ENCODE results near the gene ACOXL. TPM values are rescaled to one million over a fixed set of nuclear protein-coding genes. Genes with fewer than 3 reads are reported as not detected.

ACOXL gene
- total RNA-seq, 1 donor, result not detected

GRCh38 chr2:111022633-111023032, 290.3 kb downstream of the ACOXL start:
- peaks cover 33% of the 10 kb centered on the region for H3K27me3 ChIP-seq (ENCODE audit: insufficient read depth, low read length)
- H3K79me2 ChIP-seq (ENCODE audit: insufficient read depth, low read length), result no peaks in the 10 kb centered on the region
- H3K4me1 ChIP-seq (ENCODE audit: insufficient read depth, low read length), result no peaks in the 10 kb centered on the region
- H3K4me3 ChIP-seq (ENCODE audit: insufficient read depth, low read length), result no peak overlapping the region
- no peak for TF ChIP-seq CTCF (IDR thresholded peaks at IDR 0.05; ENCODE audit: extremely low read depth, low read depth, low read length)
- no peaks in the 10 kb centered on the region for H3K9me3 ChIP-seq (ENCODE audit: low read depth, low read length)
- no peak for DNase-seq (ENCODE audit: insufficient read length, low spot score, missing footprints)
- no peak overlapping the region for H3K27ac ChIP-seq (ENCODE audit: low read depth, low read length)
- H3K4me2 ChIP-seq (ENCODE audit: insufficient read depth, low read length), result no peak overlapping the region
- H2AFZ ChIP-seq (ENCODE audit: low read length), result no peak overlapping the region
- no peaks in the 10 kb centered on the region for H4K20me1 ChIP-seq (ENCODE audit: insufficient read depth, low read length)
- H3K36me3 ChIP-seq (ENCODE audit: insufficient read depth, low read length), result no peaks in the 10 kb centered on the region

GRCh38 chr2:111024496-111024895, 292.1 kb downstream of the ACOXL start:
- H4K20me1 ChIP-seq (ENCODE audit: insufficient read depth, low read length), result no peaks in the 10 kb centered on the region
- DNase-seq (ENCODE audit: insufficient read length, low spot score, missing footprints), result no peak
- no peaks in the 10 kb centered on the region for H3K36me3 ChIP-seq (ENCODE audit: insufficient read depth, low read length)
- H3K79me2 ChIP-seq (ENCODE audit: insufficient read depth, low read length), result no peaks in the 10 kb centered on the region
- no peaks in the 10 kb centered on the region for H3K4me1 ChIP-seq (ENCODE audit: insufficient read depth, low read length)
- H2AFZ ChIP-seq (ENCODE audit: low read length), result no peak overlapping the region
- no peak overlapping the region for H3K4me2 ChIP-seq (ENCODE audit: insufficient read depth, low read length)
- no peak for TF ChIP-seq CTCF (IDR thresholded peaks at IDR 0.05; ENCODE audit: extremely low read depth, low read depth, low read length)
- H3K4me3 ChIP-seq (ENCODE audit: insufficient read depth, low read length), result no peak overlapping the region
- no peaks in the 10 kb centered on the region for H3K9me3 ChIP-seq (ENCODE audit: low read depth, low read length)
- no peak overlapping the region for H3K27ac ChIP-seq (ENCODE audit: low read depth, low read length)
- H3K27me3 ChIP-seq (ENCODE audit: insufficient read depth, low read length), result peaks cover 36% of the 10 kb centered on the region

DNA sequence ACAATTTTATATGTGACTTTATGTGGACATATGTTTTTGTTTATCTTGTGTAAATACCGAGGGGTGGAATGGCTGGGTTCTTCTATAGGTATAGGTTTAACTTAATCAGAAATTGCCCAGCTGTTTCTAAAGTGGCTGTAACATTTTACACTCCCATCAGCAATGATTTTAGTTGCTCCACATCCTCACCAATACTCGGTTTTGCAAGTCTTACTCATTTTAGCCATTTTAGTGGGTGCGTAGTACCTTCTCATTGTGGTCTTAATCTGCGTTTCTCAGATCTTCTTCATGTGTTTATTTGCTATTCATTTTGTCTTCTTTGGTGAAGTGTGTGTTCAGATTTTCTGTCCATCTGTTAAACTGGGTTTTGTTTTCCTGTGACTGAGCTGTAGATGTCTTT, 292.9 kb downstream of the ACOXL start:
- H4K20me1 ChIP-seq (ENCODE audit: insufficient read depth, low read length), result no peaks in the 10 kb centered on the region
- peaks cover 40% of the 10 kb centered on the region for H3K27me3 ChIP-seq (ENCODE audit: insufficient read depth, low read length)
- H3K79me2 ChIP-seq (ENCODE audit: insufficient read depth, low read length), result no peaks in the 10 kb centered on the region
- no peaks in the 10 kb centered on the region for H3K9me3 ChIP-seq (ENCODE audit: low read depth, low read length)
- DNase-seq (ENCODE audit: insufficient read length, low spot score, missing footprints), result no peak
- no peak for TF ChIP-seq CTCF (IDR thresholded peaks at IDR 0.05; ENCODE audit: extremely low read depth, low read depth, low read length)
- no peaks in the 10 kb centered on the region for H3K4me1 ChIP-seq (ENCODE audit: insufficient read depth, low read length)
- no peak overlapping the region for H3K4me3 ChIP-seq (ENCODE audit: insufficient read depth, low read length)
- no peak overlapping the region for H2AFZ ChIP-seq (ENCODE audit: low read length)
- no peak overlapping the region for H3K4me2 ChIP-seq (ENCODE audit: insufficient read depth, low read length)
- no peak overlapping the region for H3K27ac ChIP-seq (ENCODE audit: low read depth, low read length)
- H3K36me3 ChIP-seq (ENCODE audit: insufficient read depth, low read length), result no peaks in the 10 kb centered on the region

GRCh38 chr2:111028720-111029119, 296.3 kb downstream of the ACOXL start:
- DNase-seq (ENCODE audit: insufficient read length, low spot score, missing footprints), result no peak
- no peaks in the 10 kb centered on the region for H4K20me1 ChIP-seq (ENCODE audit: insufficient read depth, low read length)
- no peak overlapping the region for H2AFZ ChIP-seq (ENCODE audit: low read length)
- TF ChIP-seq CTCF (IDR thresholded peaks at IDR 0.05; ENCODE audit: extremely low read depth, low read depth, low read length), result no peak
- H3K4me3 ChIP-seq (ENCODE audit: insufficient read depth, low read length), result no peak overlapping the region
- no peak overlapping the region for H3K27ac ChIP-seq (ENCODE audit: low read depth, low read length)
- H3K79me2 ChIP-seq (ENCODE audit: insufficient read depth, low read length), result no peaks in the 10 kb centered on the region
- no peaks in the 10 kb centered on the region for H3K9me3 ChIP-seq (ENCODE audit: low read depth, low read length)
- H3K4me1 ChIP-seq (ENCODE audit: insufficient read depth, low read length), result peaks cover 4% of the 10 kb centered on the region
- peaks cover 34% of the 10 kb centered on the region for H3K27me3 ChIP-seq (ENCODE audit: insufficient read depth, low read length)
- H3K36me3 ChIP-seq (ENCODE audit: insufficient read depth, low read length), result no peaks in the 10 kb centered on the region
- no peak overlapping the region for H3K4me2 ChIP-seq (ENCODE audit: insufficient read depth, low read length)
